ENCODE results near the gene TAS2R9. TPM values are rescaled to one million over a fixed set of nuclear protein-coding genes. Genes with fewer than 3 reads are reported as not detected.
"Not testable (repeated sequence)": the region's sequence is repeated elsewhere in the genome, so short reads cannot be mapped to it uniquely, and the experiment has no call there.

Gene TAS2R9
- total RNA-seq, 1 donor from 2014 or later = not detected

- Histone ChIP-seq H3K4me3 (ENCODE audit: insufficient read depth, low read depth, low read length) (no peak overlapping the region), H3K4me2 (ENCODE audit: low read length) (no peak overlapping the region), H3K36me3 (ENCODE audit: insufficient read depth, low read length) (no peaks in the 10 kb centered on the region), H3K4me1 (ENCODE audit: insufficient read depth, low read length) (no peaks in the 10 kb centered on the region), H3K79me2 (ENCODE audit: insufficient read depth, low read length) (no peaks in the 10 kb centered on the region), H3K27ac (ENCODE audit: low read depth, low read length) (no peak overlapping the region), H2AFZ (ENCODE audit: low read depth, low read length) (no peak overlapping the region), H3K27me3 (ENCODE audit: insufficient read depth, low read length) (peaks cover 2% of the 10 kb centered on the region), H3K9me3 (ENCODE audit: insufficient read depth, low read depth, low read length) (no peaks in the 10 kb centered on the region), H4K20me1 (ENCODE audit: insufficient read depth, low read length) (no peaks in the 10 kb centered on the region), H3K9ac (ENCODE audit: low read length) (no peak overlapping the region)
- FAIRE-seq (no peak), DNase-seq (ENCODE audit: low read depth) (no peak)
- Mint-ChIP-seq H3K27ac (ENCODE audit: unreplicated experiment) (no peak overlapping the region), H3K27me3 (ENCODE audit: low read depth, unreplicated experiment) (no peaks in the 10 kb centered on the region), H3K4me1 (ENCODE audit: low read depth, unreplicated experiment) (no peaks in the 10 kb centered on the region), H3K4me3 (ENCODE audit: unreplicated experiment) (no peak overlapping the region), H3K9me3 (ENCODE audit: unreplicated experiment) (no peaks in the 10 kb centered on the region), H3K36me3 (ENCODE audit: low read depth, unreplicated experiment) (no peaks in the 10 kb centered on the region)
- no peak for TF ChIP-seq CTCF (IDR thresholded peaks at IDR 0.05; ENCODE audit: insufficient read depth, low read depth, low read length)
- no peak for TF ChIP-seq EZH2 (IDR thresholded peaks at IDR 0.05; ENCODE audit: insufficient read depth, low read length)
Measured at GRCh38 chr12:10801741-10802140, 8.2 kb downstream of the TAS2R9 start.

- Histone ChIP-seq H3K4me3 (ENCODE audit: insufficient read depth, low read depth, low read length) (no peak overlapping the region), H3K27me3 (ENCODE audit: insufficient read depth, low read length) (no peaks in the 10 kb centered on the region), H4K20me1 (ENCODE audit: insufficient read depth, low read length) (no peaks in the 10 kb centered on the region), H3K79me2 (ENCODE audit: insufficient read depth, low read length) (no peaks in the 10 kb centered on the region), H3K9ac (ENCODE audit: low read length) (no peak overlapping the region), H2AFZ (ENCODE audit: low read depth, low read length) (no peak overlapping the region), H3K4me1 (ENCODE audit: insufficient read depth, low read length) (no peaks in the 10 kb centered on the region), H3K4me2 (ENCODE audit: low read length) (no peak overlapping the region), H3K27ac (ENCODE audit: low read depth, low read length) (no peak overlapping the region), H3K9me3 (ENCODE audit: insufficient read depth, low read depth, low read length) (no peaks in the 10 kb centered on the region), H3K36me3 (ENCODE audit: insufficient read depth, low read length) (no peaks in the 10 kb centered on the region)
- FAIRE-seq (no peak), DNase-seq (ENCODE audit: low read depth) (no peak)
- H3K4me3 Mint-ChIP-seq (ENCODE audit: unreplicated experiment) = no peak overlapping the region
- H3K27ac Mint-ChIP-seq (ENCODE audit: unreplicated experiment) = no peak overlapping the region
- no peak for TF ChIP-seq CTCF (IDR thresholded peaks at IDR 0.05; ENCODE audit: insufficient read depth, low read depth, low read length)
- TF ChIP-seq EZH2 (IDR thresholded peaks at IDR 0.05; ENCODE audit: insufficient read depth, low read length) = no peak
- H3K4me1 Mint-ChIP-seq (ENCODE audit: low read depth, unreplicated experiment) = no peaks in the 10 kb centered on the region
- peaks cover 2% of the 10 kb centered on the region for H3K9me3 Mint-ChIP-seq (ENCODE audit: unreplicated experiment)
- H3K36me3 Mint-ChIP-seq (ENCODE audit: low read depth, unreplicated experiment) = no peaks in the 10 kb centered on the region
- no peaks in the 10 kb centered on the region for H3K27me3 Mint-ChIP-seq (ENCODE audit: low read depth, unreplicated experiment)
Measured at GRCh38 chr12:10794222-10794621, 15.7 kb downstream of the TAS2R9 start.

GRCh38 chr12:10791769-10792168 is 18.2 kb downstream of the TAS2R9 start:
- not testable (repeated sequence) for FAIRE-seq; H4K20me1 ChIP-seq (ENCODE audit: insufficient read depth, low read length); H3K9me3 Mint-ChIP-seq (ENCODE audit: unreplicated experiment); H3K27me3 Mint-ChIP-seq (ENCODE audit: low read depth, unreplicated experiment); H3K4me1 Mint-ChIP-seq (ENCODE audit: low read depth, unreplicated experiment); H3K79me2 ChIP-seq (ENCODE audit: insufficient read depth, low read length); H3K4me1 ChIP-seq (ENCODE audit: insufficient read depth, low read length); H3K4me2 ChIP-seq (ENCODE audit: low read length); H3K36me3 ChIP-seq (ENCODE audit: insufficient read depth, low read length); H3K4me3 ChIP-seq (ENCODE audit: insufficient read depth, low read depth, low read length); H2AFZ ChIP-seq (ENCODE audit: low read depth, low read length); H3K36me3 Mint-ChIP-seq (ENCODE audit: low read depth, unreplicated experiment); H3K9me3 ChIP-seq (ENCODE audit: insufficient read depth, low read depth, low read length); H3K9ac ChIP-seq (ENCODE audit: low read length); H3K27ac Mint-ChIP-seq (ENCODE audit: unreplicated experiment); H3K4me3 Mint-ChIP-seq (ENCODE audit: unreplicated experiment); H3K27ac ChIP-seq (ENCODE audit: low read depth, low read length); H3K27me3 ChIP-seq (ENCODE audit: insufficient read depth, low read length); DNase-seq (ENCODE audit: low read depth)
